ENCODE results near the gene SIRPA.

Gene SIRPA

GRCh38 chr20:1870792-1871550, 24.2 kb upstream of the SIRPA start:
- peak; percentile 75 for DNase-seq

DNA sequence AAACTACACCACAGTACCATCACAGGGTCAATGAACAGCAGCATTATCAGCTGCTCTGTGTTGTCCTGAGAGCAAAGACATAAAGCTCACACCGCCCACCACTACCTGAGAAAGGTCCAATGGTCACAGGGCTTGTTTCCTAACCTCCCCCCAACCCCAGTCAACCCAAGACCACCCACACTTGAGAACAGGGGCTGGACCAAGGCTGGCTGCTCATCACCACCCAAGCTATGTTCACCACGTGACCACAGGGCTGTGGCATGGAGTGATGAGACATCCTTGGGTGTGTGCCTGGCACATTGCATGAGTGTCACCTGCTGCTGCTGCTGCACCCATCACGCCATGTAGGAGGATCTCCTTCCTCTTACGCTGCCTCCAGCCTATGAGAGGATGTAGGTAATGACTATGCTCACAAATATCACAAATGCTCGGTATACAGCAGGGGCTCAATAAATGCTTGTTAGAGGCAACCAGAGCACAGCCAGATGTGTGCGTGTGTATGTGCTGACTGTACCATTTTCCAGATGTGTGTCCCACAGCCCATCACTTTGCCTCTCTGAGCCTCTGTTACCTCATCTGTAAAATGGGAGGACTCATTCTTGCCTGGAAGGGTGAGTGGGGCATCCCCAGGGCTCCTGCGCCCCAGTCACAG, 23.3 kb upstream of the SIRPA start:
- peak; percentile 66 for DNase-seq

- peak; percentile 76 for DNase-seq
These were observed 22.6 kb upstream of the SIRPA start for GRCh38 chr20:1872459-1873097.

DNA sequence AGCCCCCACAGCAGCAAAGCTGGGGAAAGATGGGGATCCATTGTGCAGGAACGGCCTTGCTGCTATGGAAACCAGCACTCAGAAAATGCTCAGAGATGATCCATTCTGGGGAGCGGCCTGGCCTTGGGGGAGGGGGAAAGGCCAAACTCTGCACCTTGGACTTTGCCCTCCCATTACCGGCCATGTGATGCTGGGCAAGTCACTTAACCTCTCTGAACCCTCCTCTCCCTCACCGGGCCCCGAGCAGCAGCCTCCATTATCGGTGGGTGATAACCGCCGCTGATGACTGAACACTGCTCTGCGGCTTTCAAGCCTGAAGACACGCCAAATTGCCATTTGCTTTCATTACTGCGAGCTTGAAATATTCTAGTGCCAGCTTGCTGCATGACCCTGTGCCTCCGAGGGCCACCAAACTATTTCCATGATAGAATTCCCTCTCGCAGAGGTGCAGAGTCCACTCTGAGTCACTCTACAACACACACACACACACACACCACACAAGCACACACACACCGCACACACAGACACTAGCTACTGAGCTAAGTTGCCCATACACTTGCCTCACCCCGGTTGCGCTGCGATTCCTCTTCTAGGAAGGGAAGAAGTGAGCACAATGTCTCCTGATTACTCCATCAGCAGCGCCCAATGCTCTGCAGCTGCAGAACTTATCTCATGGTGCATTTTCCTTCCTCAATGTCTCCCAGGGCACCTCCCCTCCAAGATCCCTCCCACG, 20.6 kb upstream of the SIRPA start:
- peak; percentile 92 for DNase-seq

DNA sequence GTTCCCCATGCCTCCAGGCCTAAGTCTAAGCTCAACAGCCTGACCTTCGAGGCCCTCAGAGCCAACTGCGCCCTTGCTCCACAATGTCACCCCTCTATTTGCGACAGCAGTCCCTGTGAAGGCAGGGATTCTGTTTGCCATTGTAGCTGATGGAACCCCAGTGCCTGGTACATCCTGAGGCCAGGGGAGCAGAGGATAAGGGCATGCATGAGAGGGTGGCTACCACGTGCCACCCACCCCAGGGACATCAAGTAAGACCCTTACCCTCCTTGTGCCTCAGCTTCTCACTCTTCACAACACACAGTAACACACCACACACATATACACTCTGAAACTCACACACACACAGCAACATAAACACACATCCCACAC, 20.0 kb upstream of the SIRPA start:
- DNase-seq: no peak

GRCh38 chr20:1875762-1876161, 19.4 kb upstream of the SIRPA start:
- no peak for DNase-seq

DNA sequence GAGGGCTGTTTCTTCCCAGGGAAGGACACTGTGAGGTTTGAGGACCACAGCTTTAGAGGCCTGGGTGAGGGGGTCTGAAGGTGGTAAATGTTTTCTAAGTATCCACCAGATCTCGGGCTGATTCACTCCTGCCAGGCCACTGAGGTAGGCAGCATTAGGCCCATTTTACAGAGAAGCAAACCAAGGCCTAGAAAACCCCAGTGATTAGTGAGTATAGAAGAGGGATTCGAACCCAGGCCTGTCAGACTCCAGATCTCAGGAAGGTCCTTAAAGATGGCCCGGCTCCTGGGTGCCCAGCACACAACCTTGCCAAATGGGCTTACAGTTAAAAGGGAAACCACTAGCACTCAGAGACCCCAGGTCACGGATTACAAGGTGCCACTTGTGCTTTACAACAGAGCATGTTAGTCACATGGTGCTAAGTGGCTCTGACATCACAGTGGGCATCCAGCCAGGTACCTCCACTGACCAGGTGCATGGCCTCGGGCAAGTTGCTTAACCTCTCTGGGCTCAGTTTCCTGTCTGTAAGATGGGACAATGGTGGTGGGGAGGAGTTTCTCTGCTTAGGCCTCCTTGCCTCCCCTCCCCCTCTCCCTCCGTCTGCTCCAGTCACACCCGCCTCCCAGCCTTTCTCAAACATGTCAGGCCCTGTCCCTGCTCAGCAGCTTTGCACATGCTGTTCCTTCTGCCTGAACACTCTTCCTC, 18.8 kb upstream of the SIRPA start:
- no peak for DNase-seq

- DNase-seq: no peak
These were observed 18.1 kb upstream of the SIRPA start for GRCh38 chr20:1876975-1877608.

DNA sequence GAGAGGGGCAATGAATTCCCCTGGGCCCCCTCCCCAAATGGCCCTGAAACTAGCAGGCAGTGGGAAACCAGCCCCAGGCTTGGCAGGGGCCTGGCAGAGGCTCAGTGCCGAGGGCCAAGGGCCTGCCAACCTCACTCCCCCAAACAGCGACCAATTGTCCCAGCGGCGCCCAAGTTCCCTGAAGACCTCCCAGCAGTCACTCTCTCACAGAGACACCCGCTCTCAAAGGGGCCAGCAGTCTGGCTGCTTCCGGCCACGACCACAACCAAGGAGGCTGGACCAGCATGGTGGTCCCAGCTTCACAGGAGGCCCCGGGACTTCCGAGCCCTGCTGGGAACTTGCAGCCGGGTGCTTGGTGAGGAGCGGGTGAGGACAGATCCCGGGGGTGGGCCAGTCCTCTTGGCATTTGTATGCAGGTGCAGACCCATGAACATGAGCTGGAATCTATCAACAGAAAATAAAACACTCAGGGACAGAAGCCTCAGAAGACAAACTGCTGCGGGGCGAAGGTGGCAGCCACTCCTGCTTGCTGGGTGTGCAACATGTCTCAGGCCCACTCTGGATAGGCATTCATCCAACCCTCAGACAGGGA, 17.5 kb upstream of the SIRPA start:
- no peak for DNase-seq

DNA sequence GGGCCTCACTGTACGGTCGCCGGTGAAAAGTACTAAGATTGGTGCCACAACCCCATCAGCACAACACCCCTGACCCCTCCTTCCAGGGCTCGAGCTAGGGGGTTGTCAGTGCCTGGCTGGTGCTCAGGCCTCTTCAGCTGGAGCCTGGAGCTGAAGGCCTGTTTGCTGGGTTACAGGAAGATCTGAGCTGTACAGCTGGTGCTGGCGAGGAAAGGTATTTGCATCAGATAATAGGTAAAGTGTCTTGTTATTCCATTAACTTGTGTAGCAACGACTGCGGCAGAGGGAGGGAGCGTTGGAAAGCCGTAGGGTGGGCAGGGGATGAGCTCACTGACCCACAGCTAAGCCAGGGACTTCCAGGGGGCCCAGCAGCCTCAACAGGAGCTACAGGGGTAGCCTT, 15.8 kb upstream of the SIRPA start:
- no peak for DNase-seq

- no peak for DNase-seq
These were observed 15.3 kb upstream of the SIRPA start for GRCh38 chr20:1879934-1880333.

GRCh38 chr20:1880529-1881239, 14.5 kb upstream of the SIRPA start:
- peak; percentile 35 for DNase-seq

GRCh38 chr20:1881240-1881835, 13.9 kb upstream of the SIRPA start:
- DNase-seq: peak; percentile 40

- DNase-seq: no peak
These were observed 13.2 kb upstream of the SIRPA start for GRCh38 chr20:1882026-1882425.

- DNase-seq: no peak
These were observed 11.2 kb upstream of the SIRPA start for GRCh38 chr20:1883986-1884385.

- DNase-seq: no peak
These were observed 10.0 kb upstream of the SIRPA start for GRCh38 chr20:1885254-1885653.

- no peak for DNase-seq
These were observed 9.1 kb upstream of the SIRPA start for GRCh38 chr20:1885940-1886693.

DNA sequence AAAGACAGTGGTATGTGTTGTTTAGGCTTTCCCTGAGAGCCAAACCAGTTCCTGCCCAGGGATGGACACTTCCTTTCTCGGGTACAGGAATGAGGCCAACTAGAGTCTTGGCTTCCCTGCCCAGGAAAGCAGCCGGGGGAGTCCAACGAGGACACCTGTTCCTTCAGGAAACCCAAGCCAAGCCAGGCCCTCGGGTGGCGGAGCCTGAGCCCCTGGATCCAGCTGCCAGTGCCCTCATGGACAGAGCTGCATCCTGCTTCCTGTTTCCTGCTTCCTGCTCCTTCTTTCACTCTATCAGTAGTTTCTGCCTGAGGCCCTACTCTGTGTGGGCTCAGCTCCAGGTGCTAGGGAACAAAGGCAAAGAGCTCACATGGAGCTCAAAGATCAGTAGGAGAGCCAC, 7.9 kb upstream of the SIRPA start:
- DNase-seq: no peak

DNA sequence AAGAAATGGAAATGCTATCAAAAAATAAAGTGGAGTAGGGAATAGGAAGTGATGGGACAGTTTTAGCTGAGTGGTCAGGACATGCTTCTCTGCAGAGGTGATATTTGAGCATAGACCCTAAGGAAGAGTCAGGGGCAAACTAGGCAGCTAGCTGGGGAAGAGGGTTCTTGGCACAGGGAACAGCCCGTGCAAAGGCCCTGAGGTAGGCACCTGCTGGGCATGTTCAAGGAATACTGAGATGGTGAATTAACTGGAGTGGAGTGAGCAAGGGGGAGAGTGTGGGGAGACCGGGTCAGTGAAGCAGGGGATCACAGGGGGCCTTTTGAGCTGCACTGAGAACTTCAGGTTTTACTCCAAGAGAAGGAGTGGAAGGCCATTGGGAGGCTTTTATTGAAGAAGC, 7.5 kb upstream of the SIRPA start:
- DNase-seq: no peak

Measured in suppressor macrophage treated with lipopolysaccharide for 4 hours (primary cell).